OCI-LY7 (cell line): Measurements from ENCODE around the gene TRANK1. TPM values are rescaled to one million over a fixed set of nuclear protein-coding genes. Genes with fewer than 3 reads are reported as not detected.

Experiments used
- BruUV-seq: library from RNA; stranded (reverse); fragments of 400-500 nt; replicated peaks from 2 replicates; lab custom pipeline; 2021; lab: Mats Ljungman, UMichigan
- CTCF ChIA-PET: fragments of 300-600 bp; sonication (Branson Sonifier 250); formaldehyde crosslinking; loops from one replicate; lab custom pipeline; 2022; ENCODE audit warnings: antibody characterized with exemption; ENCODE audit not compliant: unreplicated experiment; lab: Charles Lee
- POLR2A ChIA-PET: fragments of 300-600 bp; sonication (Branson Sonifier 250); formaldehyde crosslinking; loops from one replicate; lab custom pipeline; 2022; ENCODE audit warnings: antibody characterized with exemption; lab: Charles Lee
- DNase-seq: peaks from one replicate; pipeline ENCODE4 v3.0.0-alpha.2; 2015; ENCODE audit warnings: low spot score
- H2AFZ ChIP-seq: fragments of 200-600 bp; sonication (generic), shearing (Covaris generic); 2 replicates; pipeline ENCODE4 v1.6.1; 2014; ENCODE audit warnings: mild to moderate bottlenecking, antibody characterized with exemption, low read length, moderate library complexity
- H3K27ac ChIP-seq: fragments of 200-600 bp; sonication (generic); 2 replicates; pipeline ENCODE4 v1.5.1; 2014; ENCODE audit warnings: mixed run types, low read depth, mild to moderate bottlenecking, moderate library complexity, low read length, inconsistent platforms; ENCODE audit not compliant: poor library complexity, severe bottlenecking
- H3K36me3 ChIP-seq: fragments of 200-600 bp; sonication (generic); 2 replicates; pipeline ENCODE4 v1.6.1; 2014; ENCODE audit warnings: mild to moderate bottlenecking, antibody characterized with exemption, low read length, moderate library complexity, mixed read lengths; ENCODE audit not compliant: insufficient read depth
- H3K4me1 ChIP-seq: fragments of 200-600 bp; sonication (generic); 2 replicates; pipeline ENCODE4 v1.5.1; 2014; ENCODE audit warnings: mild to moderate bottlenecking, low read length; ENCODE audit not compliant: insufficient read depth, poor library complexity, severe bottlenecking
- H3K4me2 ChIP-seq: fragments of 200-600 bp; sonication (generic); 2 replicates; pipeline ENCODE4 v1.6.1; 2014; ENCODE audit warnings: mild to moderate bottlenecking, low read length
- H3K4me3 ChIP-seq: fragments of 200-600 bp; sonication (generic); 2 replicates; pipeline ENCODE4 v1.5.1; 2014; ENCODE audit warnings: mild to moderate bottlenecking, low read depth, low read length; ENCODE audit not compliant: poor library complexity, severe bottlenecking
- H3K79me2 ChIP-seq: fragments of 200-600 bp; sonication (generic); 2 replicates; pipeline ENCODE4 v1.6.1; 2016; ENCODE audit warnings: low read depth, mild to moderate bottlenecking, low read length, moderate library complexity, mixed read lengths; ENCODE audit not compliant: insufficient read depth
- H3K9me2 ChIP-seq: fragments of 200-600 bp; sonication (generic); 2 replicates; pipeline ENCODE4 v1.6.1; 2016; ENCODE audit warnings: mild to moderate bottlenecking, low read length, mixed read lengths; ENCODE audit not compliant: insufficient read depth
- H3K9me3 ChIP-seq: fragments of 200-600 bp; sonication (generic); 2 replicates; pipeline ENCODE4 v1.6.1; 2014; ENCODE audit warnings: mild to moderate bottlenecking, mixed run types, low read length, mixed read lengths
- H4K20me1 ChIP-seq: fragments of 200-600 bp; sonication (generic); 2 replicates; pipeline ENCODE4 v1.6.1; 2014; ENCODE audit warnings: mild to moderate bottlenecking, antibody characterized with exemption, low read length, moderate library complexity, mixed read lengths; ENCODE audit not compliant: insufficient read depth
- EZH2phosphoT487 ChIP-seq: fragments of 200-600 bp; sonication (generic); IDR thresholded peaks from 2 replicates; pipeline ENCODE4 v1.6.1; 2018; ENCODE audit warnings: low read depth, borderline replicate concordance, mild to moderate bottlenecking, mixed run types, antibody characterized with exemption, low read length, moderate library complexity, mixed read lengths
- intact Hi-C: fragments of 100-400 bp; cut with micrococcal nuclease; formaldehyde crosslinking; loops from one replicate; pipeline ENCODE4 v1.10.0; 2022; ENCODE audit not compliant: unreplicated experiment
- total RNA-seq, 2 experiments: library from RNA; depleted of rRNA in 1 of 2; stranded (reverse); fragments of >200 nt in 1 of 2; shearing (Covaris generic) in 1 of 2; gene quantifications; 2 replicates each; pipeline ENCODE4 v1.2.3, GENCODE V29; 2014 to 2022
- TF ChIP-seq, protein P1 (sequence below): fragments of 200-600 bp; sonication (generic); conservative IDR thresholded peaks from 2 replicates; pipeline ENCODE4 v1.5.1; 2014; ENCODE audit warnings: mild to moderate bottlenecking, antibody characterized with exemption, low read length, moderate library complexity, mixed read lengths

TRANK1 gene
- total RNA-seq, 2 experiments from 2014 or later = 34.9 to 57.1 TPM

DNA sequence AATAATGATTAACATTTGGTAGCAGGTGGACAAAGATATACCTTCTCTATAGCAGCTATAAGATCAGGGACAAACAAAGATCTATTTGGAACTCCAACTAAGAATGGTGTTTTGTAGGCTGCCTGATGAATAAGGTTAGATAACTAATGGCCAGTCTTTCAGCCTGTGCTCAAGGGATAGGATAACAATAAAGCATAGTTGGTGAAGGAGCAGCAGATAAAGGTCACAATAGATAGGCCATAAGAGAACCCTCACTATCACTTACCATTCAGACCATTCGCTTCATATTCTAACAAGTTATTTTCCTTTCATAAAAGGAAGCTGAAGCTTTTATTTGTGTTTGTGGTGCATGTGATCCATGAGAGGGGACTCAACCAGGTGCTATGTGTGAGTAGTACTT, 28.3 kb upstream of the TRANK1 start:
- Histone ChIP-seq H3K36me3 (no peaks in the 10 kb centered on the region), H3K27ac (no peak overlapping the region), H3K4me2 (0 out of 2 replicates have a peak overlapping the region, but pooled peaks have one; percentile 14), H3K9me2 (no peaks in the 10 kb centered on the region), H3K4me3 (no peak overlapping the region), H3K9me3 (no peaks in the 10 kb centered on the region), H4K20me1 (no peaks in the 10 kb centered on the region), H2AFZ (no peak overlapping the region), H3K4me1 (peaks cover 28% of the 10 kb centered on the region), H3K79me2 (no peaks in the 10 kb centered on the region)
- intact Hi-C loops = no loop called here
- ChIA-PET CTCF (no interaction called here), POLR2A (interaction anchor here (0.6 to 2.4 kb wide), 6 partner anchors 13 to 277 kb away, joined by 3 to 9 read pairs (median 4); partner anchors contain the start of genes EPM2AIP1, MLH1 and TRANK1)
- TF ChIP-seq, protein P1, sequence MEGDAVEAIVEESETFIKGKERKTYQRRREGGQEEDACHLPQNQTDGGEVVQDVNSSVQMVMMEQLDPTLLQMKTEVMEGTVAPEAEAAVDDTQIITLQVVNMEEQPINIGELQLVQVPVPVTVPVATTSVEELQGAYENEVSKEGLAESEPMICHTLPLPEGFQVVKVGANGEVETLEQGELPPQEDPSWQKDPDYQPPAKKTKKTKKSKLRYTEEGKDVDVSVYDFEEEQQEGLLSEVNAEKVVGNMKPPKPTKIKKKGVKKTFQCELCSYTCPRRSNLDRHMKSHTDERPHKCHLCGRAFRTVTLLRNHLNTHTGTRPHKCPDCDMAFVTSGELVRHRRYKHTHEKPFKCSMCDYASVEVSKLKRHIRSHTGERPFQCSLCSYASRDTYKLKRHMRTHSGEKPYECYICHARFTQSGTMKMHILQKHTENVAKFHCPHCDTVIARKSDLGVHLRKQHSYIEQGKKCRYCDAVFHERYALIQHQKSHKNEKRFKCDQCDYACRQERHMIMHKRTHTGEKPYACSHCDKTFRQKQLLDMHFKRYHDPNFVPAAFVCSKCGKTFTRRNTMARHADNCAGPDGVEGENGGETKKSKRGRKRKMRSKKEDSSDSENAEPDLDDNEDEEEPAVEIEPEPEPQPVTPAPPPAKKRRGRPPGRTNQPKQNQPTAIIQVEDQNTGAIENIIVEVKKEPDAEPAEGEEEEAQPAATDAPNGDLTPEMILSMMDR = no peak
- no peak for TF ChIP-seq EZH2phosphoT487
- no peak for DNase-seq
- BruUV-seq = no TSS peak

DNA sequence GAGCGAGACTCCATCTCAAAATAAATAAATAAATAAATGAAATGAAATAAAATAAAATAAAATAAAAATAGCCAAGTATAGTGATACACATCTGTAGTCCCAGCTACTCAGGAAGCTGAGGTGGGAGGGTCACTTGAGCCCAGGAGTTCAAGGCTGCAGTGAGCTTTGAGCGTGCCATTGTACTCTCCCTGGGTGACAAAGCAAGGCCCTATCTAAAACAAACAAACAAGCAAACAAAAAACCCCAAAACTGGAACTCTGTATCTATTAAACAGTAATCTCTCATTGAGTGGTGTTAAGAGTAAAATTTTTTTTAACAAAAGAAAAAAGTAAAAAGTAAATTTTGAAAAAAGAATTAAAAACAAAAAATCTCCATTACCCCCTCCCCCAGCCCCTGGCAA, 27.3 kb upstream of the TRANK1 start:
- Histone ChIP-seq H3K4me1 (peaks cover 28% of the 10 kb centered on the region), H3K36me3 (no peaks in the 10 kb centered on the region), H4K20me1 (no peaks in the 10 kb centered on the region), H2AFZ (no peak overlapping the region), H3K4me3 (no peak overlapping the region), H3K79me2 (no peaks in the 10 kb centered on the region), H3K9me3 (no peaks in the 10 kb centered on the region), H3K27ac (no peak overlapping the region), H3K4me2 (no peak overlapping the region), H3K9me2 (no peaks in the 10 kb centered on the region)
- no TSS peak for BruUV-seq
- intact Hi-C loops = no loop called here
- ChIA-PET CTCF (no interaction called here), POLR2A (interaction anchor here (2.4 kb wide), 1 partner anchor 17 kb away, joined by 9 read pairs; no protein-coding TSS in a partner anchor)
- DNase-seq = no peak
- no peak for TF ChIP-seq EZH2phosphoT487
- TF ChIP-seq, protein P1 = no peak
